ENCODE measurements around the gene ALDH2.
"Not testable (repeated sequence)": the region's sequence is repeated elsewhere in the genome, so short reads cannot be mapped to it uniquely, and the experiment has no call there.

The ALDH2 gene

DNA sequence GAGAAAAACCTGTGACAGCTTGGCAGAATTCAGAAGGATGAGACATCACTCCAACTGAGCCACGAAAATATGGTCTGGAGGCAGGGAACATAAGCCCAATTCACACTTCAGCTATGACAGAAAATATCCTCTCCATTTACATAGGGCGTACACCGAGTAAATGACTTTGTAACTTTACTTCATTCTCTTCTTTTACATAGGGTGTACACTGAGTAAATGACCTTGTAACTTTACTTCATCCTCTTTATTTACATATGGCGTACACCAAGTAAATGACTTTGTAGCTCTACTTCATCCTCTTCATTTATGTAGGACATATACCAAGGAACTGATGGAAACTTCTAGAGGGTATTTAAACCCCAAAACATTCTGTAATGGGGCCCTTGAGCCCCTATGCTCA lies 61.2 kb downstream of the ALDH2 start:
- 95% methylated on average over 4 of the region's 4 CpGs for WGBS
- Histone ChIP-seq H3K36me3 (ENCODE audit: insufficient read depth, low read length) (no peaks in the 10 kb centered on the region), H3K9me3 (ENCODE audit: insufficient read depth, low read depth, low read length) (no peaks in the 10 kb centered on the region), H3K9ac (ENCODE audit: low read depth, low read length) (no peak overlapping the region), H3K4me1 (ENCODE audit: insufficient read depth, low read length) (no peaks in the 10 kb centered on the region), H3K4me3 (ENCODE audit: low read length) (no peak overlapping the region), H3K27ac (ENCODE audit: low read depth, low read length) (no peak overlapping the region), H3K27me3 (ENCODE audit: insufficient read depth, low read length) (no peaks in the 10 kb centered on the region)

DNA sequence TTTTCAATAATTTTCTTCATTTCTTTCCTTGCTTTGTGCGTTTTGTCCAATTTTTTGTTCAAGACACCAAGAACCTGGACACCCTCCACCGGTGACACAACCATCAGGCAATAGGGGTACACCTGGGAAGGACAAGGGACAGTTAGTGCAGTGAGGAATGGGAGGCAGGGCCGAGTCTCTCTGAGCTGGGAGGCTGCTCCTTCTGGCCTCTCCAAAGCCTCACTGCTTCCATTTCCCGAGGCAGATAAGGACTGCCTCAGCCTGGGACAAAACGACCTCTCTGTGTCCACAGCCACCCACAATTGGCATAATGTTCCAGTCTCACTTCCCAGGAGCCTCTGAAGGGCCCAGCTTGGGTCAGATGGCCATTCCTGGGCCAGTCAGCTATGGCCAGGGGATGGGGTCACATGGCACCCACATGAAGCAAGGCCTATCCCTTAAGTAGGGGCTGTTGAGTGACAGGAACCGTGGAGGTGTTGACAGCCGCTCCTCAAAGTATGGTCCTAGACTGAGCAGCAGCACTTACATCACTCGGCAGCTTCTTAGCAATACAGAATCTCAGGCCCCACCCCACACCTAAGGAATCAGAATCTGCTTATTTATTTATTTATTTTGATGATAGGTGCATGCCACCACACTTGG lies 61.7 kb downstream of the ALDH2 start:
- Histone ChIP-seq H3K4me1 (ENCODE audit: insufficient read depth, low read length) (no peaks in the 10 kb centered on the region), H3K4me3 (ENCODE audit: low read length) (no peak overlapping the region), H3K9me3 (ENCODE audit: insufficient read depth, low read depth, low read length) (no peaks in the 10 kb centered on the region), H3K27ac (ENCODE audit: low read depth, low read length) (no peak overlapping the region), H3K27me3 (ENCODE audit: insufficient read depth, low read length) (no peaks in the 10 kb centered on the region), H3K36me3 (ENCODE audit: insufficient read depth, low read length) (no peaks in the 10 kb centered on the region), H3K9ac (ENCODE audit: low read depth, low read length) (no peak overlapping the region)
- 91% methylated on average over 8 of the region's 8 CpGs for WGBS

DNA sequence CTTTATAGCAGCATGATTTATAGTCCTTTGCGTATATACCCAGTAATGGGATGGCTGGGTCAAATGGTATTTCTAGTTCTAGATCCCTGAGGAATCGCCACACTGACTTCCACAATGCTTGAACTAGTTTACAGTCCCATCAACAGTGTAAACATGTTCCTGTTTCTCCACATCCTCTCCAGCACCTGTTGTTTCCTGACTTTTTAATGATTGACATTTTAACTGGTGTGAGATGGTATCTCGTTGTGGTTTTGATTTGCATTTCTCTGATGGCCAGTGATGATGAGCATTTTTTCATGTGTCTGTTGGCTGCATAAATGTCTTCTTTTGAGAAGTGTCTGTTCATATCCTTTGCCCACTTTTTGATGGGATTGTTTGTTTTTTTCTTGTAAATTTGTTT lies 62.9 kb downstream of the ALDH2 start:
- not testable (repeated sequence) for H3K36me3 ChIP-seq (ENCODE audit: insufficient read depth, low read length); H3K4me1 ChIP-seq (ENCODE audit: insufficient read depth, low read length); H3K9me3 ChIP-seq (ENCODE audit: insufficient read depth, low read depth, low read length); H3K4me3 ChIP-seq (ENCODE audit: low read length); H3K9ac ChIP-seq (ENCODE audit: low read depth, low read length); H3K27ac ChIP-seq (ENCODE audit: low read depth, low read length); H3K27me3 ChIP-seq (ENCODE audit: insufficient read depth, low read length)
- WGBS: 100% methylated on average over 1 of the region's 3 CpGs

DNA sequence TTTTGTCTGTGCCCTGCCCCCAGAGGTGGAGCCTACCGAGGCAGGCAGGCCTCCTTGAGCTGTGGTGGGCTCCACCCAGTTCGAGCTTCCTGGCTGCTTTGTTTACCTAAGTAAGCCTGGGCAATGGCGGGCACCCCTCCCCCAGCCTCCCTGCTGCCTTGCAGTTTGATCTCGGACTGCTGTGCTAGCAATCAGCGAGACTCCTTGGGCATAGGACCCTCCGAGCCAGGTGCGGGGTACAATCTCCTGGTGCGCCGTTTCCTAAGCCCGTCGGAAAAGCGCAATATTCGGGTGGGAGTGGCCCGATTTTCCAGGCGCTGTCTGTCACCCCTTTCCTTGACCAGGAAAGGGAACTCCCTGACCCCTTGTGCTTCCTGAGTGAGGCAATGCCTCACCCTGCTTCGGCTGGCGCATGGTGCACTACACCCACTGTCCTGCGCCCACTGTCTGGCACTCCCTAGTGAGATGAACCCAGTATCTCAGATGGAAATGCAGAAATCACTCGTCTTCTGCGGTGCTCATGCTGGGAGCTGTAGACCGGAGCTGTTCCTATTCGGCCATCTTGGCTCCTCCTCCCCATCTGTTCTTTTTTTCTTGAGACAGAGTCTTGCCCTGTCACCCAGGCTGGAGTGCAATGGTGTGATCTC lies 68.1 kb downstream of the ALDH2 start:
- 68% methylated on average over 22 of the region's 22 CpGs for WGBS
- not testable (repeated sequence) for H3K9ac ChIP-seq (ENCODE audit: low read depth, low read length); H3K27ac ChIP-seq (ENCODE audit: low read depth, low read length); H3K4me3 ChIP-seq (ENCODE audit: low read length); H3K4me1 ChIP-seq (ENCODE audit: insufficient read depth, low read length); H3K36me3 ChIP-seq (ENCODE audit: insufficient read depth, low read length); H3K27me3 ChIP-seq (ENCODE audit: insufficient read depth, low read length); H3K9me3 ChIP-seq (ENCODE audit: insufficient read depth, low read depth, low read length)

DNA sequence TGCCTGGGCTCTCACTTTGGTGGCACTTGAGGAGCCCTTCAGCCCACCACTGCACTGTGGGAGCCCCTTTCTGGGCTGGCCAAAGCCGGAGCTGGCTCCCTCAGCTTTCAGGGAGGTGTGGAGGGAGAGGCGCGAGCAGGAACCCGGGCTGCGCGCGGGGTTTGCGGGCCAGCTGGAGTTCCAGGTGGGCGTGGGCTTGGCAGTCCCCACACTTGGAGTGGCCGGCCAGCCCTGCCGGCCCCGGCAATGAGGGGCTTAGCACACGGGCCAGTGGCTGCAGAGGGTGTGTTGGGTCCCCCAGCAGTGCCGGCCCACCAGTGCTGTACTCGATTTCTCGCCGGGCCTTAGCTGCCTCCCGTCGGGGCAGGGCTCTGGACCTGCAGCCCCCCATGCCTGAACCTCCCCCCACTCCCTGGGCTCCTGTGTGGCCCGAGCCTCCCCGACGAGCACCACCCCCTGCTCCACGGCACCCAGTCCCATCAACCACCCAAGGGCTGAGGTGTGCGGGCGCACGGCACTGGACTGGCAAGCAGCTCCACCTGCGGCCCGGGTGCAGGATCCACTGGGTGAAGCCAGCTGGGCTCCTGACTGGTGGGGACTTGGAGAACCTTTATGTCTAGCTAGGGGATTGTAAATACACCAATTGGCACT lies 68.9 kb downstream of the ALDH2 start:
- not testable (repeated sequence) for H3K9me3 ChIP-seq (ENCODE audit: insufficient read depth, low read depth, low read length); H3K4me3 ChIP-seq (ENCODE audit: low read length); H3K27me3 ChIP-seq (ENCODE audit: insufficient read depth, low read length); H3K27ac ChIP-seq (ENCODE audit: low read depth, low read length); H3K9ac ChIP-seq (ENCODE audit: low read depth, low read length); H3K4me1 ChIP-seq (ENCODE audit: insufficient read depth, low read length)
- peaks cover 14% of the 10 kb centered on the region for H3K36me3 ChIP-seq (ENCODE audit: insufficient read depth, low read length)
- WGBS: 96% methylated on average over 28 of the region's 28 CpGs

DNA sequence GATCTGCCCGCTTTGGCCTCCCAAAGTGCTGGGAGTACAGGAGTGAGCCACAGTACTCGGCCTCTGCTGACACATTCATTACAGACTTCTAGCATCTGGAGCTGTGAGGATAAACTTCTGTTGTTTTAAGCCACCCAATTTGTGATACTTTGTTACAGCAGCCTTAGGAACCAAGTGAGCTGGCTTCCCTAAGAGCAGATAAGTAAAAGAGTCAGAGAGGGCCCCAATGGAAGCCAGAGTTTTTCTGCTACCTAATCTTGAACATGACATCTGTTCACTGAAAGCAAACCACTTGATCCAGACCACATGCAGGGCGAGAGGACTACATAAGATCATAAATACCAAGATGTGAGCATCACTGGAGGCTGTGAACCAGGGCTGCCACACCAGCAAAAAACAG lies 71.6 kb downstream of the ALDH2 start:
- H3K36me3 ChIP-seq (ENCODE audit: insufficient read depth, low read length): peaks cover 14% of the 10 kb centered on the region
- 96% methylated on average over 3 of the region's 3 CpGs for WGBS
- no peak overlapping the region for H3K27ac ChIP-seq (ENCODE audit: low read depth, low read length)
- H3K9me3 ChIP-seq (ENCODE audit: insufficient read depth, low read depth, low read length): no peaks in the 10 kb centered on the region
- no peaks in the 10 kb centered on the region for H3K27me3 ChIP-seq (ENCODE audit: insufficient read depth, low read length)
- H3K9ac ChIP-seq (ENCODE audit: low read depth, low read length): no peak overlapping the region
- peaks cover 7% of the 10 kb centered on the region; the same call in 1 of the 2 replicates for H3K4me1 ChIP-seq (ENCODE audit: insufficient read depth, low read length)
- no peak overlapping the region for H3K4me3 ChIP-seq (ENCODE audit: low read length)

DNA sequence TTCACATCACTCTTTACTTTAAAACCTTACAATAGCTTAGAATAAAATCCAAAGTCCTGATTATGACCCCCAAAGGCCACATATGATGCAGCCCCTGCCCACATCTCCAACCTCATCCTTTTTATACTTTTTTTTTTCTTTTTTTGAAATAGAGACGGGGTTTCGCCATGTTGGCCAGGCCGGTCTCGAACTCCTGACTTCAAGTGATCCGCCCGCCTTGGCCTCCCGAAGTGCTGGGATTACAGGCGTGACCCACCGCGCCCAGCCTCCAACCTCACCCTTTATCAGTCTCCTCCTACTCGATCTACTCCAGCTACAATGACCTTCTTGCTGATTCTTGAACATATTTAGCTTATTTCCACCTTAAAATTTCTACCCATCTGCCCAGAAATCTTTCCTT lies 74.1 kb downstream of the ALDH2 start:
- H3K27me3 ChIP-seq (ENCODE audit: insufficient read depth, low read length): no peaks in the 10 kb centered on the region
- H3K36me3 ChIP-seq (ENCODE audit: insufficient read depth, low read length): peaks cover 24% of the 10 kb centered on the region
- no peak overlapping the region for H3K27ac ChIP-seq (ENCODE audit: low read depth, low read length)
- 49% methylated on average over 11 of the region's 11 CpGs for WGBS
- H3K9ac ChIP-seq (ENCODE audit: low read depth, low read length): peak overlapping the region; percentile 99
- no peaks in the 10 kb centered on the region for H3K9me3 ChIP-seq (ENCODE audit: insufficient read depth, low read depth, low read length)
- H3K4me1 ChIP-seq (ENCODE audit: insufficient read depth, low read length): peaks cover 7% of the 10 kb centered on the region; the same call in 1 of the 2 replicates
- H3K4me3 ChIP-seq (ENCODE audit: low read length): peak overlapping the region; percentile 100

DNA sequence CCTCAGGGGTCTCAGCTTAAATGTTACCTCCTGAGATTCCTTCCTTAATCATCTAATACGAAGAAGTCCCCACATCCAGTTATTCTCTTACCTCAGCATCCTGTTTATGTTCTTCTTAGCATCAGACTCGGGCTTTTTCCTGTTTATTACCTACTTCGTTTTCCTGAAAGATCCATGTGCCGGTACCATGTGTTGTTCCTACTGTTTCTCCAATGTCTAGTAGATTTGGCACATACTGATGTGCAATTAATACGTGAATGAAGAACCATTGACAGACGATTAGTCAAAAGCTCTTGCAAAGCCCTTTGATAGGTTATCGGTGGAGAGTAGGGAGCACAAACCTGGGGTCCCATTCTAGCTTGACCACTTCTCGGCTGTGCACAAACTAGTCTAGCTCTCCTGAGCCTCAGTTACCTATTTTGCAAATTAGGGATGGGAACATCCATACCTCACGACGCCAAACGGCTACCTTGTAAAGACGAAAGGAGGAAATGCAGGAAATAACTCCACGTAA lies 74.6 kb downstream of the ALDH2 start:
- Histone ChIP-seq H3K36me3 (ENCODE audit: insufficient read depth, low read length) (peaks cover 29% of the 10 kb centered on the region), H3K4me1 (ENCODE audit: insufficient read depth, low read length) (peaks cover 7% of the 10 kb centered on the region; the same call in 1 of the 2 replicates), H3K27ac (ENCODE audit: low read depth, low read length) (peak overlapping the region; percentile 93), H3K9ac (ENCODE audit: low read depth, low read length) (peak overlapping the region; percentile 99), H3K4me3 (ENCODE audit: low read length) (peak overlapping the region; percentile 100), H3K27me3 (ENCODE audit: insufficient read depth, low read length) (no peaks in the 10 kb centered on the region), H3K9me3 (ENCODE audit: insufficient read depth, low read depth, low read length) (no peaks in the 10 kb centered on the region)
- WGBS: 1% methylated on average over 13 of the region's 13 CpGs

DNA sequence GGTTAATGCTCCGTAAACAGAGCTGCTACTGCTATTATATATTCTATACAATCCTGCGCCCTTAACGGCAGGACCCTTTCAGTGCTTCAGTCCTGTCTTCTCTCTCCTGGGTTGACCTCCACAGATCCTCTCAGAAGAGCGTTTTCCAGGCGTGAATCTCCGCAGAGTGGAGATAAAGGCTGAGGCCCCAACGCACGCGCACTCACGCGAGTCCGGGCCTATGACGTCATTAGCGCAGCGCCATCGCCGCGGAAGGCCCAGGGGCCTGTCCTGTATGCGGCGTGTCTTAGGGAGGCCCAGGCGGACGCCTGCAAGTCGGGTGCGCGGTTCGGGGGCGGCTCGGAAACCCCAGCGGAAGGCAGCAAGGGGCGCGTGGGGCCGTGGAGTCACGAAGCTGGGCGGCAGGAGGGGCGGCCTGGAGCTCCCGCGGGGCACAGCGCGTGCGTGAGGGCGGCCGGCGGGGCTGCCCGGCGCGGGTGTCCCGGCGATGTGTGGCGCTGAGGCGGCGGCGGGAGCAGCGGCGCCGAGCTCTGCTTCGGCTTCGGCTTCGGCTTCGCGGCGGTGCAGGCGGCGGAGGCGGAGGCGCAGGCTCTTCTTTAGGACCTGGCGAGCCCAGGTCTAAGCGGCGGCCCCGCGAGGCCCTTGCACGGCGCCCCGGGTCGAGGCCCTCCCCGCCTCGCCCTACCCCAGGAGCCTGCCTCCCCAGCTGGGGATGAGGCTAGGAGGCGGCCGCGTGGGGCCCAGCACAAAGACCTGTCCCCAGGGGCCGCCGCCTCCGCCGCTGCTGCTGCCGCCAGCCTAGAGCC lies 75.2 kb downstream of the ALDH2 start, which contains the start of gene MAPKAPK5:
Gene MAPKAPK5, plus strand, starts transcription at position 479 of the 806 bp plus-strand sequence. CDS start 506 bp downstream, outside the sequence.
- under 1% methylated on average over 84 of the region's 84 CpGs for WGBS
- peak within 1 kb of the TSS; percentile 100 for H3K4me3 ChIP-seq (ENCODE audit: low read length)

DNA sequence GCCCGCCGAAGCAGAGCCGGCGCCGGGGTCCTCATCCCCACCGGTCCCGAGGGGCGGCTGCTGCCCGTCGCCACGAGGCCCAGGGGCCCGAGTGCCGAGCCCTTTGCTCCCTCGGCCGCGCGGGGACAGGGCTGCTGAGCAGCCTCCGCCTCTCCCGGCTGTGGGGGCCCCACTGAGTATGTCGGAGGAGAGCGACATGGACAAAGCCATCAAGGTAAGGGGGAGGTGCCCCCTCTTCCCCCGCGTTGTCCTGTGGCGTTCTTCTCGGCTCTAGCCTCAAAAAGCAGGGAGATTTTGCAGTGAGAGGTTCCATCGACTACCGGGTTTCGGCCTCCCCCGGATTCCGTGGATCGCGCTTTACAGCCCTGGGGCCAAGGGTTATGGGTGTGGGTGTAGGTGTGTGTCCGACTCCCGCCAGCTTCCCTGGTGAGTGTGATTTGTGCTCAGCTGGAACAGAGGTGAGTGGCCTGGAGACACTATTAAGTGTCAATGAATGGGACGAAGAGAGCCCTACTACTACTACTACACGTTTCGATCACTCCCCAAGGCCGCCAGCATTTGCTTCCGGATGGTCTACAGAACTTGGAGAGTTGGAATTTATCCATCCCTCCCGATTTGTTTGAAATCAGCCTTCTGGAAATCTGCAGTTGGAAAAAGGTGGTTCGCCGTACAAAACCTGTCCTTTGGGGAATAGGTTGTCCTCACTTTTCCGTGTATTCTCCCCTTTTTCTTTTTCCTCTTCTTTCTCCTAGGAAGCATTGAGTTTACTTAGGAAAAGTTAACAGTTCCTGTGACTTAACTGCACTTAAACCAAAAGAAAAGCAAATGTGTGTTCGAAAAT lies 76.0 kb downstream of the ALDH2 start:
- no peaks in the 10 kb centered on the region for H3K9me3 ChIP-seq (ENCODE audit: insufficient read depth, low read depth, low read length)
- H3K36me3 ChIP-seq (ENCODE audit: insufficient read depth, low read length): peaks cover 38% of the 10 kb centered on the region
- peak overlapping the region; percentile 99 for H3K9ac ChIP-seq (ENCODE audit: low read depth, low read length)
- peaks cover 7% of the 10 kb centered on the region; the same call in 1 of the 2 replicates for H3K4me1 ChIP-seq (ENCODE audit: insufficient read depth, low read length)
- H3K27ac ChIP-seq (ENCODE audit: low read depth, low read length): peak overlapping the region; percentile 93
- H3K4me3 ChIP-seq (ENCODE audit: low read length): peak overlapping the region; percentile 100
- H3K27me3 ChIP-seq (ENCODE audit: insufficient read depth, low read length): no peaks in the 10 kb centered on the region
- WGBS: 5% methylated on average over 42 of the region's 44 CpGs

More for the DNA sequence above, 75.2 kb downstream of the ALDH2 start, which contains the start of gene MAPKAPK5:
- no peaks in the 10 kb centered on the region for H3K9me3 ChIP-seq (ENCODE audit: insufficient read depth, low read depth, low read length)
- no peaks in the 10 kb centered on the region for H3K27me3 ChIP-seq (ENCODE audit: insufficient read depth, low read length)
- H3K36me3 ChIP-seq (ENCODE audit: insufficient read depth, low read length): peaks cover 32% of the 10 kb centered on the region
- H3K9ac ChIP-seq (ENCODE audit: low read depth, low read length): peak within 1 kb of the TSS; percentile 99
- H3K4me1 ChIP-seq (ENCODE audit: insufficient read depth, low read length): peaks cover 7% of the 10 kb centered on the region; the same call in 1 of the 2 replicates
- H3K27ac ChIP-seq (ENCODE audit: low read depth, low read length): peak within 1 kb of the TSS; percentile 93
